CD14-positive monocyte (primary cell): ENCODE results near the gene GALC. TPM values are rescaled to one million over a fixed set of nuclear protein-coding genes. Genes with fewer than 3 reads are reported as not detected.
A peak's percentile ranks its signal among the peaks of the same experiment; 100 is the strongest.

Experiments
- DNase-seq, 3 donors: peaks; one replicate each; pipeline ENCODE4 v3.0.0-alpha.2; 2011 to 2022
- H2AFZ ChIP-seq: 2 replicates; pipeline ENCODE4 v1.6.0; 2012; ENCODE audit warnings: mild to moderate bottlenecking, low read depth, low read length, inconsistent platforms; ENCODE audit not compliant: insufficient read depth, poor library complexity, severe bottlenecking
- H3K27ac ChIP-seq, 2 donors: 1 replicate in 1 of 2; 2 replicates in 1 of 2; pipeline ENCODE4 v1.5.1; 2012 to 2013; ENCODE audit warnings: low read length in 2 of 2, control low read depth in 1 of 2, inconsistent platforms in 1 of 2, low read depth in 1 of 2, mild to moderate bottlenecking in 1 of 2
- H3K27me3 ChIP-seq, 2 donors: one replicate each; pipeline versions ENCODE4 v1.6.0 to v1.6.1; 2011 to 2013; ENCODE audit warnings: low read length in 2 of 2; ENCODE audit not compliant: control insufficient read depth in 2 of 2, insufficient read depth in 2 of 2
- H3K36me3 ChIP-seq, 2 donors: replicated peaks in 1 of 2; 1 replicate in 1 of 2; 2 replicates in 1 of 2; pipeline versions ENCODE4 v1.5.1 to v1.6.1; 2012 to 2013; ENCODE audit warnings: low read length in 2 of 2, control low read depth in 1 of 2, inconsistent platforms in 1 of 2, mild to moderate bottlenecking in 1 of 2; ENCODE audit not compliant: insufficient read depth in 2 of 2, control insufficient read depth in 1 of 2
- H3K4me1 ChIP-seq, 2 donors: 1 replicate in 1 of 2; 2 replicates in 1 of 2; pipeline versions ENCODE4 v1.5.1 to v1.6.1; 2012 to 2013; ENCODE audit warnings: low read length in 2 of 2, control low read depth in 1 of 2, inconsistent platforms in 1 of 2, mild to moderate bottlenecking in 1 of 2, moderate library complexity in 1 of 2; ENCODE audit not compliant: insufficient read depth in 2 of 2, control insufficient read depth in 1 of 2
- H3K4me2 ChIP-seq: replicated peaks from 2 replicates; pipeline ENCODE3; 2012; ENCODE audit warnings: low read length, moderate library complexity, mild to moderate bottlenecking; ENCODE audit not compliant: poor library complexity, severe bottlenecking; ENCODE audit errors: extremely low read depth
- H3K4me3 ChIP-seq, 3 experiments: fragments of 200-600 bp in 1 of 3; sonication (generic) in 1 of 3; replicated peaks in 1 of 3; 1 replicate in 2 of 3; 2 replicates in 1 of 3; pipeline ENCODE4 v1.5.1; 2011 to 2013; ENCODE audit warnings: low read length in 3 of 3, mild to moderate bottlenecking in 3 of 3, control low read depth in 2 of 3, low read depth in 2 of 3, inconsistent platforms in 1 of 3, moderate library complexity in 1 of 3
- H3K79me2 ChIP-seq: 2 replicates; pipeline ENCODE4 v1.6.0; 2012; ENCODE audit warnings: mild to moderate bottlenecking, control low read depth, inconsistent platforms, low read length, moderate library complexity; ENCODE audit not compliant: insufficient read depth
- H3K9ac ChIP-seq: 2 replicates; pipeline ENCODE4 v1.6.0; 2017; ENCODE audit warnings: low read length, mild to moderate bottlenecking; ENCODE audit not compliant: insufficient read depth, poor library complexity, severe bottlenecking
- H3K9me3 ChIP-seq, 2 donors: replicated peaks in 1 of 2; 1 replicate in 1 of 2; 2 replicates in 1 of 2; pipeline versions ENCODE4 v1.5.1 to v1.6.1; 2012 to 2013; ENCODE audit warnings: low read length in 2 of 2, control low read depth in 1 of 2; ENCODE audit not compliant: control insufficient read depth in 1 of 2, insufficient read depth in 1 of 2
- H4K20me1 ChIP-seq: 2 replicates; pipeline ENCODE4 v1.6.0; 2012; ENCODE audit warnings: mild to moderate bottlenecking, low read length, control low read depth, moderate library complexity; ENCODE audit not compliant: insufficient read depth
- H3K27ac Mint-ChIP-seq, 7 donors: one replicate each; pipeline ENCODE4 v1.8.0; 2020; ENCODE audit warnings: mild to moderate bottlenecking in 7 of 7, mixed read lengths in 7 of 7, moderate library complexity in 6 of 7, inconsistent platforms in 2 of 7
- H3K27me3 Mint-ChIP-seq, 3 donors: one replicate each; pipeline ENCODE4 v1.8.0; 2021 to 2022; ENCODE audit warnings: low read depth in 3 of 3, mild to moderate bottlenecking in 3 of 3, mixed read lengths in 3 of 3, moderate library complexity in 3 of 3, inconsistent platforms in 1 of 3
- H3K36me3 Mint-ChIP-seq, 2 donors: one replicate each; pipeline ENCODE4 v1.8.0; 2020; ENCODE audit warnings: mixed read lengths in 2 of 2, inconsistent platforms in 1 of 2, mild to moderate bottlenecking in 1 of 2
- H3K4me1 Mint-ChIP-seq: one replicate; pipeline ENCODE4 v1.8.0; 2020; ENCODE audit warnings: mild to moderate bottlenecking, mixed read lengths
- H3K4me3 Mint-ChIP-seq, 2 donors: one replicate each; pipeline ENCODE4 v1.8.0; 2020; ENCODE audit warnings: mild to moderate bottlenecking in 2 of 2, mixed read lengths in 2 of 2, moderate library complexity in 1 of 2
- H3K9me3 Mint-ChIP-seq, 7 donors: one replicate each; pipeline ENCODE4 v1.8.0; 2020 to 2022; ENCODE audit warnings: mixed read lengths in 7 of 7, mild to moderate bottlenecking in 6 of 7, moderate library complexity in 6 of 7, inconsistent platforms in 2 of 7
- CTCF ChIP-seq: fragments of 200-600 bp; IDR thresholded peaks from one replicate; pipeline ENCODE4 v1.8.0; 2022; ENCODE audit warnings: antibody characterized with exemption, mild to moderate bottlenecking
- WGBS: methylation state at CpG from one replicate; pipeline ENCODE4 v1.1.5; 2013; ENCODE audit warnings: missing lambda C conversion rate; ENCODE audit not compliant: insufficient coverage; 5-methylcytosine and 5-hydroxymethylcytosine counted together
- intact Hi-C, 2 donors: fragments of 100-400 bp; cut with micrococcal nuclease; formaldehyde crosslinking; loops; one replicate each; pipeline versions ENCODE4 v1.15.0 to v1.15.1; 2023
- polyA plus RNA-seq, 3 donors: library from polyadenylated mRNA; depleted of rRNA in 1 of 3; unstranded in 2 of 3; stranded (reverse) in 1 of 3; fragments of 300-500 nt in 2 of 3; fragments of >200 nt in 1 of 3; fragmentation: Illumina TruSeq in 2 of 3; gene quantifications; 1 replicate in 2 of 3; 2 replicates in 1 of 3; pipeline ENCODE4 v1.2.3, GENCODE V29; 2012 to 2021

GALC gene
- polyA plus RNA-seq, 3 donors = 28.6 to 40.6 (median 33.8) TPM

DNA sequence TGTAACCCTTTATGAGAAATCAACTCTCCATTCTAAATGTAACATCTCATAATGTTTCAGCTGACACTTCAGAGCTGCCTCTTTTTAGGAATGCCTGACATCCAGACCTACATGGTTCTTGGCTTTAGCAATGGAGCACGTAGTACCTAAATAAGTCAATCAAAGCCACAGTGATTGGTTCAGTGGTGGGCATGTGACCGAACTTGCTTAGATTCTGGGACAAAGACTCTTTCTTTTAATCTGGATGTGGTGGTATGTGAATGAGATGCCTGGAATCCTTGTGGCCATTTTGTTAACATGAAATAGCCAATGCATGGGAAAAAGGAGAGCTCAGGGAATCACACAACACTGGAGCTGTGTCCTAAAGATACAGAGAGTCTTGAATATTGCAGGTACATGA lies 23.8 kb upstream of the GALC start:
- no peak overlapping the region for H3K9ac ChIP-seq
- peaks cover 0 to 2% (median 1%) of the 10 kb centered on the region in 3 donors for H3K27me3 Mint-ChIP-seq
- WGBS = 100% methylated on average over 2 of the region's 2 CpGs
- peaks cover 51% of the 10 kb centered on the region for H3K4me1 Mint-ChIP-seq
- peaks cover 11 to 29% of the 10 kb centered on the region in 2 donors for H3K36me3 ChIP-seq
- H3K4me2 ChIP-seq = no peak overlapping the region
- H3K27ac Mint-ChIP-seq = peak overlapping the region in 5 of 7 donors; percentile 61 to 81 (median 62)
- peaks cover 0 to 6% of the 10 kb centered on the region in 2 donors for H3K9me3 ChIP-seq
- intact Hi-C loops = loop anchor here in 1 of 2 donors (10.0 kb wide), 1 partner anchor 48 kb away; no protein-coding TSS in a partner anchor
- H3K27me3 ChIP-seq = no peaks in the 10 kb centered on the region
- no peak for TF ChIP-seq CTCF
- peaks cover 0 to 7% (median 0%) of the 10 kb centered on the region in 7 donors for H3K9me3 Mint-ChIP-seq
- no peak overlapping the region for H3K4me3 Mint-ChIP-seq
- no peak for DNase-seq
- peaks cover 60% of the 10 kb centered on the region for H3K79me2 ChIP-seq
- H3K27ac ChIP-seq = peak overlapping the region in 1 of 2 donors; percentile 66
- H4K20me1 ChIP-seq = peaks cover 13% of the 10 kb centered on the region
- no peak overlapping the region for H2AFZ ChIP-seq
- no peak overlapping the region for H3K4me3 ChIP-seq
- peaks cover 55 to 56% of the 10 kb centered on the region in 2 donors for H3K36me3 Mint-ChIP-seq
- H3K4me1 ChIP-seq = peaks cover 36 to 43% of the 10 kb centered on the region in 2 donors

GRCh38 chr14:88013750-88014349 lies 20.9 kb upstream of the GALC start:
- WGBS = 0% methylated on average over 1 of the region's 7 CpGs

More at GRCh38 chr14:88013750-88014349, 20.9 kb upstream of the GALC start:
- no peaks in the 10 kb centered on the region for H3K27me3 ChIP-seq
- peak overlapping the region in 1 of 3 experiments; percentile 50 for H3K4me3 ChIP-seq
- H3K9me3 Mint-ChIP-seq = peaks cover 0 to 3% (median 0%) of the 10 kb centered on the region in 7 donors
- peaks cover 89% of the 10 kb centered on the region for H3K79me2 ChIP-seq
- peaks cover 0 to 1% (median 0%) of the 10 kb centered on the region in 3 donors for H3K27me3 Mint-ChIP-seq
- H2AFZ ChIP-seq = no peak overlapping the region
- H3K27ac ChIP-seq = peak overlapping the region in 1 of 2 donors; percentile 65
- peaks cover 28 to 47% of the 10 kb centered on the region in 2 donors for H3K36me3 ChIP-seq
- no peak overlapping the region for H3K9ac ChIP-seq
- H3K27ac Mint-ChIP-seq = peak overlapping the region in 5 of 7 donors; percentile 69 to 87 (median 81)
- peaks cover 42 to 62% of the 10 kb centered on the region in 2 donors for H3K4me1 ChIP-seq
- peak; percentile 95 for TF ChIP-seq CTCF
- no peaks in the 10 kb centered on the region for H3K9me3 ChIP-seq
- H3K4me1 Mint-ChIP-seq = peaks cover 69% of the 10 kb centered on the region
- intact Hi-C loops = loop anchor here (5.0 to 10.0 kb wide), 3 partner anchors 33 to 153 kb away; no protein-coding TSS in a partner anchor
- H3K4me3 Mint-ChIP-seq = peak overlapping the region in 1 of 2 donors; percentile 51
- peak overlapping the region; percentile 62 for H3K4me2 ChIP-seq
- H3K36me3 Mint-ChIP-seq = peaks cover 61 to 68% of the 10 kb centered on the region in 2 donors
- H4K20me1 ChIP-seq = peaks cover 27% of the 10 kb centered on the region
- peak; percentile 70 to 88 (median 85) for DNase-seq
